NCI-H2171 (cell line): Measurements from ENCODE around the gene GRIK5.

Experiments used
- DNase-seq: peaks from one replicate; lab custom pipeline; 2025; lab: John Stamatoyannopoulos, UW

GRIK5 gene

GRCh38 chr19:42095142-42095813 is 25.3 kb upstream of the GRIK5 start:
- DNase-seq, result no peak

GRCh38 chr19:42093926-42094325 is 23.9 kb upstream of the GRIK5 start:
- DNase-seq, result no peak

- DNase-seq, result no peak
These were observed 23.5 kb upstream of the GRIK5 start for GRCh38 chr19:42093505-42093904.

- DNase-seq, result peak; percentile 61
These were observed 22.3 kb upstream of the GRIK5 start for GRCh38 chr19:42092350-42092749.

- DNase-seq, result no peak
These were observed 21.7 kb upstream of the GRIK5 start for GRCh38 chr19:42091742-42092141.

- no peak for DNase-seq
These were observed 21.3 kb upstream of the GRIK5 start for GRCh38 chr19:42091300-42091699.

- no peak for DNase-seq
These were observed 20.7 kb upstream of the GRIK5 start for GRCh38 chr19:42090672-42091071.

GRCh38 chr19:42089772-42090171 is 19.8 kb upstream of the GRIK5 start:
- DNase-seq, result no peak

GRCh38 chr19:42089191-42089750 is 19.3 kb upstream of the GRIK5 start:
- no peak for DNase-seq

- DNase-seq, result no peak
These were observed 18.6 kb upstream of the GRIK5 start for GRCh38 chr19:42088471-42089190.

- DNase-seq, result no peak
These were observed 17.0 kb upstream of the GRIK5 start for GRCh38 chr19:42086770-42087550.

- no peak for DNase-seq
These were observed 16.3 kb upstream of the GRIK5 start for GRCh38 chr19:42086188-42086736.

GRCh38 chr19:42083537-42083936 is 13.5 kb upstream of the GRIK5 start:
- no peak for DNase-seq

- DNase-seq, result no peak
These were observed 11.7 kb upstream of the GRIK5 start for GRCh38 chr19:42081584-42082203.

GRCh38 chr19:42080764-42081375 is 10.9 kb upstream of the GRIK5 start:
- DNase-seq, result no peak

GRCh38 chr19:42079886-42080763 is 10.1 kb upstream of the GRIK5 start:
- no peak for DNase-seq

- DNase-seq, result no peak
These were observed 9.3 kb upstream of the GRIK5 start for GRCh38 chr19:42079276-42079669.

GRCh38 chr19:42078538-42079275 is 8.7 kb upstream of the GRIK5 start:
- DNase-seq, result no peak

- no peak for DNase-seq
These were observed 8.1 kb upstream of the GRIK5 start for GRCh38 chr19:42078058-42078457.
